Stromal cell of bone marrow (primary cell): Measurements from ENCODE around the gene UGGT2.
"Not testable (repeated sequence)": the region's sequence is repeated elsewhere in the genome, so short reads cannot be mapped to it uniquely, and the experiment has no call there.

ENCODE experiments used
- DNase-seq: peaks from one replicate; pipeline ENCODE4 v3.0.0-alpha.2; 2012; ENCODE audit warnings: low read depth

UGGT2 gene

DNA sequence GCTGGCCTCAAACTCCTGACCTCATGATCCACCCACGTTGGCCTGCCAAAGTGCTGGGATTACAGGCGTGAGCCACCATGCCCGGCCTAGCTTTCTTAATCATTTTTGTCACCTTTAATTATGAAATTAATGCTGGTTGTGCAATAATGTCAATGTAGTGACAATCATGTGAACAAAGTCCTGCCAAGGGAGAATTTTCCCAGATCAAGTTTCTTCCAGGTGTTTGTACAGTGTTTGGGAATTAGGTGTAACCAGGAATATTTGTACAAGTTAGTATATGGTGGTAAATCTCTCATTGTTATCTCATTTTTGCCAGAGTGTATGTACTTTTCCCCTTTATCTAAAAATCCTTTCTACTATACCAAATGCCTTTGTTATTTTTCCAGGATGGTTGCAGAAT, 171.1 kb downstream of the UGGT2 start:
- no peak for DNase-seq

DNA sequence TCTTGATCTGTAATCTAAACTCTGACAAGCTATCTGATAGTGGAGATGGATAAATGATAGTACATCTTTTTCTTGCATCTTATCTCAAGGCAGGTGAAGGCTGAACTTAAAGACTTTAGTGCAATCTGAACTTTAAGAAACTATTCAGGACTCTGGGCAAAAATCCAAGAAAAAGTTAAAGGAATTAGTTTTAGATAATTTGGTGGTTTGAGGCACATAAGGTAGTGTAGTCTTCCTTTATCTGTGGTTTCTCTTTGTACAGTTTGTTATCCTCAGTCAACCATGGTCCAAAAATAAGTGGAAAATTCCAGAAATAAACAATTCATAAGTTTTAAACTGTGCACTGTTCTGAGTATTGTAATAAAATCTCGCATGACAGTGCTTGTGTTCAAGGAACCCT, 172.9 kb downstream of the UGGT2 start:
- DNase-seq, result no peak

DNA sequence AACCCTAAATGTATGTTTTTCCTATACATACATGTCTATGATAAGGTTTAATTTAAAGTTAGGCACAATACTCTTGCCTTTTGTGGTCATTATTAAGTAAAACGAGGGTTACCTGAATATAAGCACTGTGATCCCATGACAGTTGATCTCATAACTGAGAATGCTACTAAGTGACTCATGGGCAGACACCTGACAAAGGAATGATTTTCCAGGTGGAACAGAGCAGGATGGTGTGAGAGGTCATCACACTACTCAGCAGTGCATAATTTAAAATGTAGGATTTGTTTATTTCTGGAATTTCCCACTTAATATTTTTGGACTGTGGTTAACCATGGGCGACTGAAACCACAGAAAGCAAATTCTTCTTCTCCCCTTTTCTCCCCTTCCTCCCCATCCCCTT, 178.9 kb downstream of the UGGT2 start:
- no peak for DNase-seq

DNA sequence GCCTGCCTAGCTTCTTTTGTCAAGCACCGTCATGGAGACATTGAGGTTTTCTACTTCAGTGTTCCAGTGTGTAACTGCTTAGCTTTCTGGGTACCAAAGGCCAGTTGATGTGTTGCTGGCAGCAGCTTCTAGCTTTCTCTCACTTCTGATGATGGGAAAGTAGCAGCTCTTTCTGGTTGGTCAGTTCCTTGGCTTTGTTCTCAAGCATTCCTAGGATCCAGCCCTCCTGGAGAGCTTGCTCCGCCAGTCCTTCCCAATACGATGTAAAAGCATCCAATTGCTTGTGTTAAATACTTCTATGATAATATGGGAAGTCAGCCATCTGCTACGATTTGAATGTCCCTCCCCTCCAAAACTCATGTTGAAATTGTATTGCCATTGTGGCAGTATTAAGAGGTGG, 182.8 kb downstream of the UGGT2 start:
- DNase-seq, result no peak

DNA sequence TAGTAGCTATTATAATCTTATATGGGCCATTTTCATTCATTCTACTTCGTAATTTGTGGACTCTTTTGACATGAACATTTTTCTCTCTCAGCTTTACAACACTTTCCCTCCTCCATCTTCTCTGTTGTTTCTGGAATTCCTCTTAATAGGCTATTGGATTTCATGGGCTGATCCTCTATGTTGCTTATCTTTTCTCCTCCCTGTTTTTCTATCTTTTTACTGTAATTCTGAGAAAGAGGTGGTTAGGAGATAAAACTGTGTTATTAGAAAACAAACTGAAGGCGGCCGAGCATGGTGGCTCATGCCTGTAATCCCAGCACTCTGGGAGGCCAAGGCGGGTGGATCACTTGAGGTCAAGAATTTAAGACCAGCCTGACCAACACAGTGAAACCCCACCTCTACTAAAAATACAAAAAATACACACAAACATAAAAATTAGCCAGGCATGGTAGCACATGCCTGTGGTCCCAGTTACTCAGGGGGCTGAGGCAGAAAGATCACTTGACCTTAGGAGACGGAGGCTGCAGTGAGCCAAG, 188.1 kb downstream of the UGGT2 start:
- DNase-seq, result no peak

DNA sequence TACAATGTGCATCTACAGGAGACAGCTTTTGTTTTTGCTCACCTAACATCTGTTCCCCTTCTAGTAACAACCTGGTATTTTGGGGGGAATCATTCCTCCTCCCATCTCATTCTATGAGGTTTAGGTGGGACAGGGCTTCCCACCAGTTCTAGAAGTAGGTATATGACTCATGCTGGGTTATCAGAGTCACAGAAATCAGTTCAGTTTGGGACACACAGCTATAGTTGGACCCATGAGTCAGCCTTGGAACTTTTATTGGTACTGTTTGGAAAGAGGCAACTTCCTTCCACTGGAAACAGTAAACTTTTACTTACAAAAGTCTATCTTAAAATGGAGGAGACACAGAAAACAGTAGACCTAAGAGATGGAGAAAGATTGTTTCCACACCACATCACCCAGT, 190.8 kb downstream of the UGGT2 start:
- DNase-seq, result no peak

DNA sequence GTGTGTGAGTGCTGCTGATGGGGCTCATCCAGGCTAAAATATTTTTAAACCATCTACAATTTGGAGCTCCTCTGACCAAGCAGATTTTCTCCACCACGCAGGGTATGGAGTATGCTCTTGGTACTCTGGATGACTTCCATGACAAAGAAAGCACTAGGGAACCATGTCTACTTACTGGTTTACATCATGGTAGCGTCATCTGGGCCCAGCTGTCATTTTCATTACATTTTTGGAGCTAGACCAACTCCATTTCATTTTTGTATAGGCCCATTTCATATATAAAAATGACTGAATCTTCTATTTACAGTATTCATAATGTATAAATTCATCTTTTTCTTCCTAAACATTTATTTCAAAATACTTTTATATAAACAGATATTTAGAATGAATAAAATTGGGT, 191.9 kb downstream of the UGGT2 start:
- no peak for DNase-seq

DNA sequence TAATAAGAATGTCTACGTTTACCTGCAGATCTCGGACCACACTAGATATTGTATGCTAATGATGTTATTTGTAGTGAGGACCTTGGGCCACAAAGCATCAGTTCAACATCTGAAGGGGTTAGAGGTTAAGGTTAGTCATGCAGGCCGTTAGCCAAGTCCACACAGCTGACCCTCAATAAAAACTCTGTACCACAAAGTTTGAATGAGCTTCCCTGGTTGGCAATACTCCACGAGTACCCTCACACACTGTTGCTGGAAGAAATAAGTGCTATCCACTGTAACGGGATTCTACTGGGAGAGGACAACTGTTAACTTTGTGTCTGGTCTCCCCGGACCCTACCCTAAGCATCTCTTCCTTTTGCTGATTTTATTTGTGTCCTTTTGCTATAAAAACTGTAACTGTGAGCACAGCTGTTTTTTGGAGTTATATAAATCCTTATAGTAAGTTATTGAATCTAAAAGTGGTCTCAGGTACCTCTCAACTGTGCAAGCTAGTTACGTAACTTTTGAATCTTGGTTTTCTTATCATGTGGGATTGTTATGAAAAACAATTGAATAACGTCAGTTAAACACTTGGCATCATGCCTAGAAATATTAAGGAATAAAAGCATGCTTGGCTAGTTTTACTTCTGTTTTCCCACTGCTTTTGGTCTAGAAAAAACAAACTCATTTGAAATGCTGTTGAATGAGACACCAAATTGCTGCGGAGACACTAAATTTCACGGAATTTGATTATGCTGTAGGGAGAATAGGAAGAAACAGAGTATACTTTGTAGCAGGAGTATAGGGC, 194.7 kb downstream of the UGGT2 start:
- peak; percentile 11 for DNase-seq

DNA sequence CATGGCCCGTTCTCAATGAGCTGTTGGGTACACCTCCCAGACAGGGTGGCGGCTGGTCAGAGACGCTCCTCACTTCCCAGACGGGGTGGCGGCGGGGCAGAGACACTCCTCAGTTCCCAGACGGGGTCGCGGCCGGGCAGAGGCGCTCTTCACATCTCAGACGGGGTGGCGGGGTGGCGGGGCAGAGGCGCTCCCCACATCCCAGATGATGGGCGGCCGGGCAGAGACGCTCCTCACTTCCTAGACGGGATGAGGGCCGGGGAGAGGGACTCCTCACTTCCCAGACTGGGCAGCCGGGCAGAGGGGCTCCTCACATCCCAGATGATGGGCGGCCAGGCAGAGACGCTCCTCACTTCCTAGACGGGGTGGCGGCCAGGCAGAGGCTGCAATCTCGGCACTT, 207.5 kb downstream of the UGGT2 start:
- not testable (repeated sequence) for DNase-seq

DNA sequence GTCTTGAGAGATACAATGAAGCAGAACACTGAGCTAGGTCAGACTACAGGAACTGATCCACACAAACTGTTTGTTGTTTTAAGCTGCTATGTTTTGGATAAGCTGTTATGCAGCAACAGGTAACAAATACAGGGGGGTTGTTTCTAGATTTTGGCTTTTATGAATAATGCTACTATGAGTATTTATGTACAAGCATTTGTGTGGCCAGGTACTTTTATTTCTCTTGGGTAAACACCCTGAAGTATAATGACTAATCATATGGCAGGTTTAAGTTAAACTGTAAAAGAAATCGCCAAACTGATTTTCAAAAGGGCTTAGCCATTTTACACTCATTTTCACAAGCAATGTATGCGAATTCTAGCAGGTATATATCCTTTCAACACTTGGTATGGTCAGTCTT, 210.3 kb downstream of the UGGT2 start:
- no peak for DNase-seq

DNA sequence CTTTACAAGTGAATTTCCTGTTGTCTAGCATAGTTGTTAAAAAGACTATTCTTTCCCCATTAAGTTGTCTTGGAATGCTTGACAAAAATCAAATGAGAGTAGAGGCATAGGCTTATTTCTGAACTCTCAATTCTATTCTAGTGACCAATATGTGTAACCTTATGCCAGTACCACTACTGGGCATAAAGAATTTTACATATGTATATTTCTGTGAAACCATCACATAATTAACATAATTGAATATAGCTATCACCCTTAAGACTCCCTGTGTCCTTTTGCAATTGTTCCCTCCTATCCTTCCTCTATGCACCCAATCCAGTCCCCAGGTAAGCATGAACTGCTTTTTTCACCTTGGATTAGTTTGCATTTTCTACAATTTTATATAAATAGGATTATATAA, 211.3 kb downstream of the UGGT2 start:
- no peak for DNase-seq

DNA sequence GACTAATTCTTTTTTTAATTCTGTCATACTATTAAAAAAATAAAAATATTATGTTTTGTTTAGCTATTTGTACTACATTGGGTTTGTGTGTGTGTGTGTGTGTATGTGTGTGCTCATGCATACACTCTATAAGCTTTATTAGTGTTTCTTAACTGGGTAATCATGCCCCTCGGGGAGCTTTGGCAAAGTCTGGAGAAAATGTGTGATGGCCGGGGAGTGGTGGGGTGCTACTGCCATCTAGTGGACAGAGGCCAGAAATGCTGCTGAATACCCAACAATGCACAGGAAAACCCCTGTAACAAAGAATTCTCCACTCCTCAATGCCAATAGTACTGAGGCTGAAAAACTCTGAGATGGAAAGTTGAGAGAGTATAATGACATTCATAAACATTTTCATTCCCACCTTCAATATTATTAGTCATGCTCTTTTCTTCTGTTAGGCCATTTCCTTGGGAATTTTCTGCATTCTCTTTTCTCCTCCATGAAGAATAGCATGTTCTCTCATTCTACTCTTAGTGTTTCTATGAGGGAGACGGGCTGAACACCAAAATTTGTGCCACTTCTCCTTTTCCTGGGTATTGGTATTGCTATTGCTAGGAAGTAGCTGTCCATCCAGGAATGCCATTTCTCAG, 219.0 kb downstream of the UGGT2 start:
- peak; percentile 43 for DNase-seq

DNA sequence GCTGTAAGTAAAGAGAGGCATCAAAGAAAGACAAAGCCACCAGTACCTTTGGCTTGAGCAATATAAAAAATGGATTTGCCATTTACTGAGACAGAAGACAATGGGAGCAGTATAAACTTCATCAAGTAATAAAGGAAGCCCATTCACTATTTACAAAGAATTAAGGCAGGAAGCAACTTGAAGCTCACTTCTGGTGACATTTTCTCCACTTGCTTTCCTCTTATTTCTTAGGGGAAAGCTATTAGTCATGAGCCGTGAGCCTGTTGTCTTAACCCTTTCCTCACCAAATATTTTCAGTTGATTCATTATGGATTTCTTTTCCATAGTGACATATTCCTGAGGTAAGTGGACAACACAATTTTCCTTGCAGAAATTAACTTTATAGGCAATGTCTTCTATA, 219.5 kb downstream of the UGGT2 start:
- DNase-seq, result no peak

DNA sequence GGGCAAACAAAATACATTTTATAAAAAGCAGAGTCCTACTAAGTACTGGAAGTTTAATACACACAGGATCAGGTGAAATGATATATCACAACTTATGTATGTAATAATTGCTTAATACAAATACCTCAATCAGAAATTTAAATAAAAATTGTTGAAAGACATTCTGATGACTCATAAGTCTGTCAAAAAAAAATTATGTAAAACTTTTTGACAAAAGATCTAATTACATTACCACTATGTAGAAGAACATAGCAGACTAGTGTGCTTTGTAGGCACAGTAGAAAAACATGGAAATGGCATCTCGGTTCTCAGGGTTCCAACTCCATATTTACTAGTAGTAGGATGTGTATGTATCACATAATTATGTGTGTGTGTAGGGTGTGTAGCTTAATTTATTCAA, 220.1 kb downstream of the UGGT2 start:
- no peak for DNase-seq

DNA sequence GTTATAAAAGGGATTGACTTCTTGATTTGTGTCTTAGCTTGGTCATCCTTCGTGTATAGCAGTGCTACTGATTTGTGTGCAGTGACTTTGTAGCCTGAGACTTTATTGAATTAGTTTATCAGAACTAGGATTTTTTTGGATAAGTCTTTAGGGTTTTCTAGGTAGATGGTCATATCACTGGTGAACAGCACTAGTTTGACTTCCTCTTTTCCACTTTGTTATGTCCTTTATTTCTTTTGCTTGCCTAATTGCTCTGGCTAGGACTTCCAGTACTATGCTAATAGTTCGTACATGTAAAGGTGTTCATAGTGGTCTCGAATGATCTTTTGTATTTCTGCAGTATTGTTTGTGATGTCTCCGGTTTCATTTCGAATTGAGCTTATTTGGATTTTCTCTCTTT, 230.9 kb downstream of the UGGT2 start:
- no peak for DNase-seq

DNA sequence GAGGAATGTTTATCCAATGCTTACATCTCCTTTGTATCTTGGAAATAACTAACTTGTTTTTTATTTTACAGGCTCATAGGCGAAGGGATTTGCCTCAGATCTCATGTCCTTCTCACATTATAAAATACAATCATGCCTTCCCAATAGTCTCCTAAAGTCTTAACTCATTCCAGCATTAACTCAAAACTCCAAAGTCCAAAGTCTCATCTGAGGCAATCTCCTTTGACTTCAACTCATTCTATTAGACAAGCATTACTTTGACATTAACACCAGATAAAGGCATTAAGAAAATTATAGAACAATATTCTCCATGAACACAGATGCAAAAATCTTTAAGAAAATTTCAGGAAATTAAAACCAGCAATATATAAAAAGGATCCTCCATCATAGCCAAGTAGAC, 238.7 kb downstream of the UGGT2 start:
- DNase-seq, result no peak

DNA sequence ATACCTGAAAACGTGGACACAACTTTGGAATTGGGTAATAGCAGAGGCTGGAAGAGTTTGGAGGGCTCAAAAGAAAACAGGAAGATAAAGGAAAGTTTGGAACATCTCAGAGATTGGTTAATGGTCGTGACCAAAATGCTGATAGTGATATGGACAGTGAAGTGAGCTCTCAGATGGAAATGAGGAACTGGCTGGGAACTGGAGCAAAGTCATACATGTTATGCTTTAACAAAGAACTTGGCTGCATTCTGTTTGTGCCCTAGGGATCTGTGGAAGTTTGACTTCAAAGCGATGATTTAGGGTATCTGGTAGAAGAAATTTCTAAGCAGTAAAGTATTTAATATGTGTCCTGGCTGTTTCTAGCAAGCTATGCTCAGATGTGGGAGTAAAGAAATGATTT, 240.1 kb downstream of the UGGT2 start:
- DNase-seq, result no peak

DNA sequence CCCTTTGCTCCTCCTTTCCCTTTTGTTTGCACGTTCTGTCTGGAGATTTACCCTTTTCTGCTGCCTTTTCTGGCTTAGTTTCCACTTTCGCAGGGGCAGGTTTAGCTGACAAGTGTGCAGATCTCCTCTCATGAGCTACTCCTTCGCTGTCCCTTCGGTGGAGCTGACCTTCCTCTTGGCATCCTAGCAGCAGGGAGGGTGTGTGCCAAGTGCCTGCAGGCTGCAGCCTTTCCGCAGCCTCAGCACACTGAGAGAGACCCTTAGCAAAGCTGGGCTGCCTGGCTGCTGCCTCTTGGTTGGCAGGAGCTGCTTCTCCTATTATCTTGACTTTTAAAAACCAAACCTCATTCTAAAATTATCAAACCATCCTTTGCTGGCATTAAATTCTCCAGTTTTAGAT, 243.8 kb downstream of the UGGT2 start:
- DNase-seq, result no peak

DNA sequence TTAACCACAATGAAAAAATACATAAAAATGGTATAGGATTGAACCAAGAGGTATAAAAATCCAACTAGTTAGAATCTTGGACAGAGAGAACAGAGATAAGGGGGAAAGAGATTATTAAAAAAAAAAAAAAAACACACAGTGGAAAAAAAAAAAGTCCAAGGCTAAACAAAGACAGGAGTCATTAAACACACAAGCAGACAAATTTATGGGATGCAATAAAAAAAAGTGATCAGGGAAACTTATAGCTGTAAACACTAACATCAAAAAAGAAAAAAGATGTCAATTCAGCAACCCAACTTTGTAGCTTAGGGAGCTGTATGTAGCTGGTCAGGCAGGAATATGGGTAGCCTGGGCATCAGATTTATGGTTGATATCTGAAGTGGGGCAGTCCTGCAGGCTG, 247.3 kb downstream of the UGGT2 start:
- DNase-seq, result no peak

DNA sequence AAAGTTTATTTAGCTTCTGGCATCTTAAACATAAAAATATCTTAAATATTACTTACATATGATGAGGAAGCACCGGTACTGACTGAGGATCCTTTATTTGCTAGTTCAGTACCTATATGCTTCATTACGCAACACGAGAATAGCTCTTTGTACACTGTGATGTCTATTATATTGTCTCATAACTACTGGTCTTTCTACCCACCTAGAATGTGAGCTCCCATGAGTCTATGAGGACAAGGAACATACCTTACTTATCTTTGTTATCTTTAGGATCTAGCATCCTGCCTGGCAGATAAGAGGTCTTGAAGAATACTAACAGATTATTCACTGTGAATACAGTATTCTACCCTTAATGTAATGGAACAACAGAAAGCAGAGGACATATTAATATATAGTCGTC, 251.4 kb downstream of the UGGT2 start:
- DNase-seq, result no peak

DNA sequence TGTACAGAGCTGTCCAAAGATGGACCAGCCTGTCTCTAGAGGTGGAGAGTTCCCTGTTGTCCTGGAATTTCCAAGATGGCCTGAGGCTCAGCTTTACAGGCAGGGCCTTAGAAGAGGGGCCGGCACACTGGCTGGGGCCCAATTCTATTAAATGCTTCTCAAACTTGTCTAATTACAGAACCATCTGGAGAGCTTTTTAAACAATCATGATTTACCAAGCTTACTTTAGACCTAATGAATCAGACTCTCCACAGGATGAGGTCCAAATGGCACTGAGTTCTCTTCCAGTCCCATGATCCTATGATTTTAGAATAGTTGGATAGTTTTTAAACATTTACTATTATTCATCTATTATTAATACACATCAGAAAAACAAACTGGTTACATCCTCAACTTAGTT, 252.8 kb downstream of the UGGT2 start:
- DNase-seq, result no peak

DNA sequence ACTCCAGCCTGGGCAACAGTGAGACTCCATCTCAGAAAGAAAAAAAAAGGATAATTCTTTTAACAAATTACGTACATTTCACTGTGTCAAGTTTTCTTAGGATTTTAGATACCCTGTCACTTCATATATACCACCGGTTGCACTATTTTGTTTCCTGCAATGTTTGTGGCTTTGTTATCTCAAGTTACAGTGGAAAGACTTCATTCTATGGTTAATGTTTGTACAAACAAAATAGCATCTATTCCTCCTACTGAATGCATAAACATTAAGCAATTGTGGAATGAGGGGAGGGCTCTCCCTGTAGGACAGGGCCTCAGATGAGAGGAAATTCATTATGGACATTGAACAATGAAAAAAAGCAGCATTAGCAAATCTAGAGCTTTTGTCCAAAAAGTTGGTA, 256.2 kb downstream of the UGGT2 start:
- DNase-seq, result no peak

DNA sequence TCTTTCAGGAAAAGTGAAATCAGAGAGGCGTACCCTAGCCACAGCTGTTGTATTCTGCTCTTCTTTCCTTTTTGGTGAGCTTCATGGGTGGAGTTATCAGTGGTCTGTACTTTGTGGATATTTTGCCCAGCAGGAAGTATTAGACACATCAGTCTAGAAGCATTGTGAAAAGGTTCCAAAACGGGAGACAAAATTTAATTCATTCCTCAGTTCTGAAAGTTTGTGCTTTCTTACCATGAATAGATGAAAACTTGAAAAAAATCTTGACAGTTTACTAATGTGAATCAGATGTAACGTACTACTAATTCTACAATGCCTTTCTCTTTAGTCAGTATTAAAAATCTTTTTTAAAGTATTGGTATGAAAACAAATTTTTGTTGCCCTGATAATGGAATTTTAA, 259.4 kb downstream of the UGGT2 start:
- DNase-seq, result no peak

DNA sequence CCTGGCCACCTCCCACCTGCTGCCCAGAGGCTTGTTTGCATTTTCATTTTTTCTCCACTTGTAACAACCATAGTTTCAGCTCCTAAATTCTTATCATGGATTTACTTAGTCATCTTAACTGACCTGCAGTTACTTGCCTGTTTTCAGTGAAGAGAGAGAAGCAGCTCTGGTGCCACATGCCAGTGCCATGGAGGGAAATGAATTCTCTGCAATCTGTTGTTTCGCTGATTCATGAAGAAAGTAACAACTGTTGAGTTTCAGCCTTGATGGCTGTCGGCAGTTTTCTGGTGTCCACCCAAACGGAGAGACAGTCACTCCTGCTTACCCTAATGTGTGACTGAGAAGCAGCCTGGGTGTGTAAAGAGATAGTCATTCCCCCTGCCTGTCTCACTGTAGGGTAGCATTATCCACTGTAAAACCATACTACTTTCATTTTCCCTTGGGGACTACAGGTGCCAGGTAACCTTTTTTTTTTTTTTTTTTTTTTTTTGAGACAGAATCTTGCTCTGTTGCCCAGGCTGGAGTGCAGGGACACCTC, 260.1 kb downstream of the UGGT2 start:
- no peak for DNase-seq
